HepG2 (cell line): ENCODE results near the gene SH3BGRL2. TPM values are rescaled to one million over a fixed set of nuclear protein-coding genes. Genes with fewer than 3 reads are reported as not detected.

Source experiments
- ATF1 ChIP-seq: IDR thresholded peaks from 2 replicates; pipeline ENCODE4 v1.6.1; 2016; ENCODE audit warnings: mild to moderate bottlenecking, control low read depth
- CEBPG ChIP-seq: IDR thresholded peaks from 2 replicates; pipeline ENCODE4 v1.6.1; 2016
- EP300 ChIP-seq, 3 experiments: sonication (generic) in 1 of 3; formaldehyde crosslinking in 1 of 3; IDR thresholded peaks; 2 replicates each; pipeline versions ENCODE4 v1.5.1 to v1.6.1; 2011 to 2020; ENCODE audit warnings: low read depth in 2 of 3, low read length in 2 of 3, borderline replicate concordance in 1 of 3, improper control_type of control experiment in 1 of 3, mild to moderate bottlenecking in 1 of 3, missing genetic modification reagents in 1 of 3, moderate library complexity in 1 of 3
- JUNB ChIP-seq: sonication (generic); formaldehyde crosslinking; IDR thresholded peaks from 2 replicates; pipeline ENCODE4 v1.8.0; 2022; ENCODE audit warnings: missing genetic modification reagents, mild to moderate bottlenecking, borderline replicate concordance
- ONECUT2 ChIP-seq: sonication (generic); formaldehyde crosslinking; IDR thresholded peaks from 2 replicates; pipeline ENCODE4 v1.4.0; 2020; ENCODE audit warnings: missing genetic modification reagents
- PAXIP1 ChIP-seq: sonication (generic); formaldehyde crosslinking; conservative IDR thresholded peaks from 2 replicates; pipeline ENCODE4 v1.4.0; 2020; ENCODE audit warnings: mild to moderate bottlenecking, missing genetic modification reagents, moderate library complexity
- REL ChIP-seq: sonication (generic); formaldehyde crosslinking; conservative IDR thresholded peaks from 2 replicates; pipeline ENCODE4 v1.8.0; 2022; ENCODE audit warnings: mild to moderate bottlenecking, missing genetic modification reagents, moderate library complexity
- RFXAP ChIP-seq: sonication (generic); formaldehyde crosslinking; IDR thresholded peaks from 2 replicates; pipeline ENCODE4 v1.4.0; 2020; ENCODE audit warnings: missing genetic modification reagents, borderline replicate concordance
- SOX6 ChIP-seq, 2 experiments: fragments of 450-650 bp in 1 of 2; sonication (generic) in 1 of 2; formaldehyde crosslinking in 1 of 2; IDR thresholded peaks; 2 replicates each; pipeline versions ENCODE4 v1.4.0 to v1.6.1; 2017 to 2020; ENCODE audit warnings: antibody characterized with exemption in 1 of 2, mild to moderate bottlenecking in 1 of 2, missing genetic modification reagents in 1 of 2
- ZNF335 ChIP-seq: sonication (generic); formaldehyde crosslinking; IDR thresholded peaks from 2 replicates; pipeline ENCODE4 v1.4.0; 2020; ENCODE audit warnings: missing genetic modification reagents
- ZNF407 ChIP-seq: sonication (generic); formaldehyde crosslinking; IDR thresholded peaks from one replicate; pipeline ENCODE4 v1.5.1; 2020; ENCODE audit warnings: mild to moderate bottlenecking, missing genetic modification reagents; ENCODE audit errors: not compliant biosample characterization
- ZNF441 ChIP-seq: sonication (generic); formaldehyde crosslinking; IDR thresholded peaks from 2 replicates; pipeline ENCODE4 v1.7.0; 2021; ENCODE audit warnings: missing genetic modification reagents, borderline replicate concordance
- ZNF543 ChIP-seq: sonication (generic); formaldehyde crosslinking; IDR thresholded peaks from 2 replicates; pipeline ENCODE4 v1.4.0; 2020; ENCODE audit warnings: mild to moderate bottlenecking, missing genetic modification reagents
- polyA plus RNA-seq, 8 experiments: library from polyadenylated mRNA; depleted of rRNA in 3 of 8; stranded (reverse) in 7 of 8; unstranded in 1 of 8; fragments of >200 nt; fragmentation: Illumina TruSeq in 4 of 8; extraction: Trizol in 4 of 8; gene quantifications; 2 replicates each; pipeline versions ENCODE4 v1.2.1 to v1.2.3, GENCODE V29; 2011 to 2016; ENCODE audit warnings: low read depth in 4 of 8, missing spikeins in 1 of 8, mixed read lengths in 1 of 8; ENCODE audit not compliant: insufficient read depth in 1 of 8
- total RNA-seq, 5 experiments: library from RNA; depleted of rRNA; stranded (reverse); fragments of >200 nt; fragmentation: Illumina TruSeq; extraction: Trizol; gene quantifications; 2 replicates each; pipeline ENCODE4 v1.2.3, GENCODE V29; 2016; ENCODE audit warnings: low read depth in 1 of 5
- TF ChIP-seq, protein P1 (sequence below): IDR thresholded peaks from 2 replicates; pipeline ENCODE4 v1.6.1; 2018; ENCODE audit warnings: missing genetic modification reagents, mild to moderate bottlenecking, missing compliant biosample characterization

SH3BGRL2 gene
- total and polyA plus RNA-seq, 2 of the 13 experiments (the other 11 are each of a cell fraction or from before 2014, with no cell fraction given), result 10.9 to 28.8 TPM

DNA sequence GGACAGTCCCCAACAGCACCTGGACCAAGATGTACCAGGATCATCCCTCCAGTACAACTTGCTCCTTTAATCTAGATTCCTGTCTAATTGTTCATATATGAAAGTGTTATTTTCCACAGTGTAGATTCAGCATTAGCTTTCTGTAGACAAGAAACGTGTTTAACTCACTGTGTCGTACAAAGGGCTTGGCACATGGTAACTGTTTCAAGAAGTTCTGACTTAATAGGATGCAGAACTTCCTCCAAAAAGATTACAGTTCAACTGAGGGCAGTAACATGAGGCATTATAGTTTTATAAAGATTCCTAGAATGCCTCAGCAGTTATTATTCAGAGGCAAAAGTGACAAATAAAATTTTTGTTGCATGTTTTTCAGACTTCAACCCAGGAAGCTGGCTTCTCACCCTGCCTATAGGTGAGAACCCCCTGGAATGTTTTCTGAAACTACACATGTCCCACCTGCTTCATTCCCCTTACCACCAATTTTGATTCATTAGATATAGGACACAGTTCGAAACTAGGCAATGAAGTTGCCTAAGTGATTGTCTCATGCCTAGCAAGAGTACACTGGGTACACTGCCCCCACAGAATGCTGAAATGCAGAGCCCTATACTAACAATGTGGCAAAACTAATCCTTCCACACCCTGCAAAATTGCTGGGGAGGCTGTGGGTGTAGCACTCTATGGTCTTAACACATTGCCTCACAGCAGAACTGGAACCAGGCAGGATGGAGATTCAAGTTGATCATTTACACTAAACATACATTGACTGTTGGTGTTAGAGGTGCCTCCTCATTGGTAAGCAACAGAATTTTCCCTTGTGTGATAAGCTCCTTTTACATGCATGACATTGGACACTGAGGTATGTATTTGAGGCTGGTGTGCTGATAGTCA, 22.6 kb upstream of the SH3BGRL2 start (continued):
- peak; percentile 89 for TF ChIP-seq PAXIP1 (CRISPR knock-in tag)
- TF ChIP-seq ZNF543 (CRISPR knock-in tag), result no peak
- TF ChIP-seq REL (CRISPR knock-in tag), result no peak
- TF ChIP-seq ZNF441 (CRISPR knock-in tag), result 0 out of 2 replicates have a peak, but pooled peaks have one; percentile 28
- peak; percentile 85 for TF ChIP-seq CEBPG (CRISPR knock-in tag)
- TF ChIP-seq EP300 (IDR thresholded peaks at IDR 0.05; ENCODE audit: low read depth in 2 of 2, low read length in 2 of 2), result peak in 1 of 2 experiments; percentile 71; a peak in 2 of 4 replicates
- TF ChIP-seq EP300 (CRISPR knock-in tag; IDR thresholded peaks at IDR 0.05; ENCODE audit: borderline replicate concordance), result no peak
- no peak for TF ChIP-seq SOX6 (IDR thresholded peaks at IDR 0.05)
- peak; percentile 88 for TF ChIP-seq SOX6 (CRISPR knock-in tag; IDR thresholded peaks at IDR 0.05)
- TF ChIP-seq ZNF407, result no peak
- TF ChIP-seq, protein P1, sequence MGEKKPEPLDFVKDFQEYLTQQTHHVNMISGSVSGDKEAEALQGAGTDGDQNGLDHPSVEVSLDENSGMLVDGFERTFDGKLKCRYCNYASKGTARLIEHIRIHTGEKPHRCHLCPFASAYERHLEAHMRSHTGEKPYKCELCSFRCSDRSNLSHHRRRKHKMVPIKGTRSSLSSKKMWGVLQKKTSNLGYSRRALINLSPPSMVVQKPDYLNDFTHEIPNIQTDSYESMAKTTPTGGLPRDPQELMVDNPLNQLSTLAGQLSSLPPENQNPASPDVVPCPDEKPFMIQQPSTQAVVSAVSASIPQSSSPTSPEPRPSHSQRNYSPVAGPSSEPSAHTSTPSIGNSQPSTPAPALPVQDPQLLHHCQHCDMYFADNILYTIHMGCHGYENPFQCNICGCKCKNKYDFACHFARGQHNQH, result peak; percentile 73
- no peak for TF ChIP-seq JUNB (CRISPR knock-in tag)
- TF ChIP-seq ATF1 (CRISPR knock-in tag), result peak; percentile 29; the same call in 1 of the 2 replicates
- TF ChIP-seq RFXAP, result 0 out of 2 replicates have a peak, but pooled peaks have one; percentile 19
- TF ChIP-seq ZNF335 (CRISPR knock-in tag), result no peak
- TF ChIP-seq ONECUT2 (CRISPR knock-in tag), result 0 out of 2 replicates have a peak, but pooled peaks have one; percentile 27
